HEK293 (cell line): ENCODE data around the gene ZNF521.

Experiments used
- CTCF ChIA-PET: fragments of 350-600 bp; formaldehyde crosslinking; extraction: SDS; loops from one replicate; lab custom pipeline; 2021; ENCODE audit warnings: antibody characterized with exemption; lab: Yijun Ruan, JAX
- POLR2A ChIA-PET: fragments of 300-600 bp; formaldehyde crosslinking; extraction: SDS; loops from one replicate; lab custom pipeline; 2020; ENCODE audit warnings: antibody characterized with exemption, inconsistent platforms; lab: Yijun Ruan, JAX
- H3K27ac ChIP-seq: fragments of 200-500 bp; sonication (Bioruptor generic); 2 replicates; pipeline ENCODE4 v1.5.1; 2014; ENCODE audit warnings: low read depth, low read length, control low read depth, inconsistent platforms; ENCODE audit errors: extremely low read depth
- H3K36me3 ChIP-seq, 2 experiments: fragments of 200-500 bp in 1 of 2; sonication (Bioruptor generic) in 1 of 2; 1 replicate in 1 of 2; 2 replicates in 1 of 2; pipeline ENCODE4 v1.5.1; 2014 to 2017; ENCODE audit warnings: inconsistent platforms in 2 of 2, low read length in 2 of 2; ENCODE audit not compliant: control insufficient read depth in 2 of 2, insufficient read depth in 1 of 2
- H3K4me1 ChIP-seq: fragments of 200-500 bp; sonication (Bioruptor generic); 2 replicates; pipeline ENCODE4 v1.5.1; 2014; ENCODE audit warnings: mild to moderate bottlenecking, low read length, inconsistent platforms; ENCODE audit not compliant: control insufficient read depth, insufficient read depth
- H3K4me3 ChIP-seq: 2 replicates; pipeline ENCODE4 v1.5.1; 2011; ENCODE audit warnings: low read depth, mild to moderate bottlenecking, control low read depth, low read length, moderate library complexity
- H3K9me3 ChIP-seq: fragments of 200-500 bp; sonication (Bioruptor generic); 2 replicates; pipeline ENCODE4 v1.5.1; 2014; ENCODE audit warnings: low read depth, low read length, inconsistent platforms; ENCODE audit not compliant: control insufficient read depth, insufficient read depth
- GLI2 ChIP-seq: fragments of 450-650 bp; formaldehyde crosslinking; IDR thresholded peaks from 2 replicates; pipeline ENCODE4; 2017; ENCODE audit warnings: missing biosample characterization, missing genetic modification characterization, low read depth, borderline replicate concordance
- PRDM10 ChIP-seq: fragments of 450-650 bp; formaldehyde crosslinking; IDR thresholded peaks from 2 replicates; pipeline ENCODE4 v1.5.1; 2016; ENCODE audit warnings: missing biosample characterization, missing genetic modification characterization
- ZBTB17 ChIP-seq: fragments of 450-650 bp; formaldehyde crosslinking; IDR thresholded peaks from 2 replicates; pipeline ENCODE4 v1.5.1; 2016; ENCODE audit warnings: missing biosample characterization, missing genetic modification characterization
- ZBTB48 ChIP-seq: fragments of 450-650 bp; formaldehyde crosslinking; IDR thresholded peaks from 2 replicates; pipeline ENCODE4 v1.5.1; 2016; ENCODE audit warnings: missing biosample characterization, missing genetic modification characterization
- ZEB2 ChIP-seq: fragments of 450-650 bp; formaldehyde crosslinking; IDR thresholded peaks from 2 replicates; pipeline ENCODE4 v1.5.1; 2016; ENCODE audit warnings: missing biosample characterization, missing genetic modification characterization
- ZNF16 ChIP-seq: fragments of 450-650 bp; formaldehyde crosslinking; IDR thresholded peaks from 2 replicates; pipeline ENCODE4 v1.5.1; 2016; ENCODE audit warnings: low read depth, missing biosample characterization, missing genetic modification characterization
- ZNF175 ChIP-seq: fragments of 450-650 bp; formaldehyde crosslinking; IDR thresholded peaks from 2 replicates; pipeline ENCODE4 v1.5.1; 2016; ENCODE audit warnings: missing biosample characterization, missing genetic modification characterization
- ZNF23 ChIP-seq: fragments of 450-650 bp; formaldehyde crosslinking; IDR thresholded peaks from 2 replicates; pipeline ENCODE4 v1.5.1; 2016; ENCODE audit warnings: missing biosample characterization, missing genetic modification characterization, borderline replicate concordance
- ZNF274 ChIP-seq, 2 experiments: fragments of 200-500 bp in 1 of 2; fragments of 450-650 bp in 1 of 2; sonication (Bioruptor generic) in 1 of 2; formaldehyde crosslinking in 1 of 2; IDR thresholded peaks; 2 replicates each; pipeline versions ENCODE4 v1.5.1 to v1.6.1; 2014 to 2016; ENCODE audit warnings: borderline replicate concordance in 1 of 2, inconsistent platforms in 1 of 2, low read length in 1 of 2, missing biosample characterization in 1 of 2, missing genetic modification characterization in 1 of 2
- ZNF350 ChIP-seq: fragments of 450-650 bp; formaldehyde crosslinking; IDR thresholded peaks from 2 replicates; pipeline ENCODE4 v1.5.0; 2017; ENCODE audit warnings: missing biosample characterization, mild to moderate bottlenecking, missing genetic modification characterization
- ZNF544 ChIP-seq: fragments of 450-650 bp; formaldehyde crosslinking; IDR thresholded peaks from 2 replicates; pipeline ENCODE4 v1.5.0; 2017; ENCODE audit warnings: missing biosample characterization, missing genetic modification characterization
- ZNF585B ChIP-seq: fragments of 450-650 bp; formaldehyde crosslinking; IDR thresholded peaks from 2 replicates; pipeline ENCODE4 v1.5.1; 2016; ENCODE audit warnings: missing biosample characterization, missing genetic modification characterization
- ZNF610 ChIP-seq: fragments of 450-650 bp; formaldehyde crosslinking; IDR thresholded peaks from 2 replicates; pipeline ENCODE4 v1.5.1; 2016; ENCODE audit warnings: missing biosample characterization, missing genetic modification characterization, borderline replicate concordance
- ZNF704 ChIP-seq: fragments of 450-650 bp; formaldehyde crosslinking; IDR thresholded peaks from 2 replicates; pipeline ENCODE4 v1.5.1; 2016; ENCODE audit warnings: missing biosample characterization, missing genetic modification characterization
- ZNF792 ChIP-seq: fragments of 450-650 bp; formaldehyde crosslinking; IDR thresholded peaks from 2 replicates; pipeline ENCODE4 v1.5.1; 2016; ENCODE audit warnings: missing biosample characterization, missing genetic modification characterization
- ZXDB ChIP-seq: fragments of 450-650 bp; formaldehyde crosslinking; IDR thresholded peaks from 2 replicates; pipeline ENCODE4 v1.5.1; 2016; ENCODE audit warnings: missing biosample characterization, missing genetic modification characterization
- TF ChIP-seq, protein P1 (sequence below): fragments of 450-650 bp; IDR thresholded peaks from 2 replicates; pipeline ENCODE4 v1.5.1; 2018; ENCODE audit warnings: missing biosample characterization, mild to moderate bottlenecking, missing genetic modification characterization
- TF ChIP-seq, protein P2 (sequence below): fragments of 450-650 bp; formaldehyde crosslinking; IDR thresholded peaks from 2 replicates; pipeline ENCODE4 v1.5.1; 2016; ENCODE audit warnings: missing biosample characterization, missing genetic modification characterization
- TF ChIP-seq, protein P3 (sequence below): fragments of 450-650 bp; formaldehyde crosslinking; IDR thresholded peaks from 2 replicates; pipeline ENCODE4 v1.5.1; 2017; ENCODE audit warnings: missing biosample characterization, missing genetic modification characterization
- TF ChIP-seq, protein P4 (sequence below): fragments of 450-650 bp; formaldehyde crosslinking; conservative IDR thresholded peaks from 2 replicates; pipeline ENCODE4 v1.5.1; 2016; ENCODE audit warnings: low read depth, missing biosample characterization, missing genetic modification characterization

ZNF521 gene

DNA sequence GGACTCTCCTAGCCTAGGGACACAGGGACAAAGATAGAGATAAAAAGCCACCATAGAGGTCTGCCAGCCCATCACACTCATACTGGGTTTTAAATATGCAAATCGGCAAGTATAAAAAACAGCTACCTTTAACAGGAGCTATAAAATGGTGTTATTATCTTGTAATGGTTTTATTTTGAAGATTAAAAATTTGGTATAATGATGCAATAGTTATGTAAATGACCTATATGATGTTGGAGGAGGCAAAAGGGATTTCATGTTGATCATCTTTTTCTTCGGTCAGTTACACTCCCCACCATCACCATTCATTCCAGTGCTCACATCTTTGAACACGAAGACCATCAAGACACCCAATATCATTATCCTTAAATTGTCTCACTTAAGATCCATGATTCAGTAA lies 11.2 kb downstream of the ZNF521 start:
- H3K36me3 ChIP-seq: no peaks in the 10 kb centered on the region
- ChIA-PET POLR2A (no interaction called here), CTCF (no interaction called here)
- no peak for TF ChIP-seq ZNF585B (tag by site-specific recombination)
- no peak for TF ChIP-seq ZNF23 (tag by site-specific recombination)
- TF ChIP-seq, protein P1, sequence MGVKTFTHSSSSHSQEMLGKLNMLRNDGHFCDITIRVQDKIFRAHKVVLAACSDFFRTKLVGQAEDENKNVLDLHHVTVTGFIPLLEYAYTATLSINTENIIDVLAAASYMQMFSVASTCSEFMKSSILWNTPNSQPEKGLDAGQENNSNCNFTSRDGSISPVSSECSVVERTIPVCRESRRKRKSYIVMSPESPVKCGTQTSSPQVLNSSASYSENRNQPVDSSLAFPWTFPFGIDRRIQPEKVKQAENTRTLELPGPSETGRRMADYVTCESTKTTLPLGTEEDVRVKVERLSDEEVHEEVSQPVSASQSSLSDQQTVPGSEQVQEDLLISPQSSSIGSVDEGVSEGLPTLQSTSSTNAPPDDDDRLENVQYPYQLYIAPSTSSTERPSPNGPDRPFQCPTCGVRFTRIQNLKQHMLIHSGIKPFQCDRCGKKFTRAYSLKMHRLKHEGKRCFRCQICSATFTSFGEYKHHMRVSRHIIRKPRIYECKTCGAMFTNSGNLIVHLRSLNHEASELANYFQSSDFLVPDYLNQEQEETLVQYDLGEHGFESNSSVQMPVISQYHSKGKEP (tag by site-specific recombination): no peak
- no peak for TF ChIP-seq ZNF350 (tag by site-specific recombination)
- no peak for TF ChIP-seq ZBTB17
- TF ChIP-seq ZNF544 (tag by site-specific recombination): no peak
- no peak for TF ChIP-seq GLI2 (tag by site-specific recombination)
- H3K9me3 ChIP-seq: no peaks in the 10 kb centered on the region
- H3K4me3 ChIP-seq: no peak overlapping the region
- H3K4me1 ChIP-seq: peaks cover 12% of the 10 kb centered on the region
- no peak overlapping the region for H3K27ac ChIP-seq

- Histone ChIP-seq H3K9me3 (no peaks in the 10 kb centered on the region), H3K27ac (no peak overlapping the region), H3K4me3 (no peak overlapping the region), H3K36me3 (no peaks in the 10 kb centered on the region), H3K4me1 (no peaks in the 10 kb centered on the region)
- CTCF ChIA-PET: no interaction called here
- TF ChIP-seq, protein P2, sequence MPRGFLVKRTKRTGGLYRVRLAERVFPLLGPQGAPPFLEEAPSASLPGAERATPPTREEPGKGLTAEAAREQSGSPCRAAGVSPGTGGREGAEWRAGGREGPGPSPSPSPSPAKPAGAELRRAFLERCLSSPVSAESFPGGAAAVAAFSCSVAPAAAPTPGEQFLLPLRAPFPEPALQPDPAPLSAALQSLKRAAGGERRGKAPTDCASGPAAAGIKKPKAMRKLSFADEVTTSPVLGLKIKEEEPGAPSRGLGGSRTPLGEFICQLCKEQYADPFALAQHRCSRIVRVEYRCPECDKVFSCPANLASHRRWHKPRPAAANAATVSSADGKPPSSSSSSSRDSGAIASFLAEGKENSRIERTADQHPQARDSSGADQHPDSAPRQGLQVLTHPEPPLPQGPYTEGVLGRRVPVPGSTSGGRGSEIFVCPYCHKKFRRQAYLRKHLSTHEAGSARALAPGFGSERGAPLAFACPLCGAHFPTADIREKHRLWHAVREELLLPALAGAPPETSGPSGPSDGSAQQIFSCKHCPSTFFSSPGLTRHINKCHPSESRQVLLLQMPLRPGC: no peak
- no peak for TF ChIP-seq ZNF274 (IDR thresholded peaks at IDR 0.05; ENCODE audit: low read length)
- no peak for TF ChIP-seq ZNF274 (tag by site-specific recombination; IDR thresholded peaks at IDR 0.05; ENCODE audit: borderline replicate concordance)
- no peak for TF ChIP-seq ZNF175
- TF ChIP-seq ZNF16 (tag by site-specific recombination): no peak
- TF ChIP-seq, protein P3, sequence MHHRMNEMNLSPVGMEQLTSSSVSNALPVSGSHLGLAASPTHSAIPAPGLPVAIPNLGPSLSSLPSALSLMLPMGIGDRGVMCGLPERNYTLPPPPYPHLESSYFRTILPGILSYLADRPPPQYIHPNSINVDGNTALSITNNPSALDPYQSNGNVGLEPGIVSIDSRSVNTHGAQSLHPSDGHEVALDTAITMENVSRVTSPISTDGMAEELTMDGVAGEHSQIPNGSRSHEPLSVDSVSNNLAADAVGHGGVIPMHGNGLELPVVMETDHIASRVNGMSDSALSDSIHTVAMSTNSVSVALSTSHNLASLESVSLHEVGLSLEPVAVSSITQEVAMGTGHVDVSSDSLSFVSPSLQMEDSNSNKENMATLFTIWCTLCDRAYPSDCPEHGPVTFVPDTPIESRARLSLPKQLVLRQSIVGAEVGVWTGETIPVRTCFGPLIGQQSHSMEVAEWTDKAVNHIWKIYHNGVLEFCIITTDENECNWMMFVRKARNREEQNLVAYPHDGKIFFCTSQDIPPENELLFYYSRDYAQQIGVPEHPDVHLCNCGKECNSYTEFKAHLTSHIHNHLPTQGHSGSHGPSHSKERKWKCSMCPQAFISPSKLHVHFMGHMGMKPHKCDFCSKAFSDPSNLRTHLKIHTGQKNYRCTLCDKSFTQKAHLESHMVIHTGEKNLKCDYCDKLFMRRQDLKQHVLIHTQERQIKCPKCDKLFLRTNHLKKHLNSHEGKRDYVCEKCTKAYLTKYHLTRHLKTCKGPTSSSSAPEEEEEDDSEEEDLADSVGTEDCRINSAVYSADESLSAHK (tag by site-specific recombination): no peak
- TF ChIP-seq ZEB2 (tag by site-specific recombination): no peak
- TF ChIP-seq ZNF610 (tag by site-specific recombination): no peak
- TF ChIP-seq PRDM10 (tag by site-specific recombination): no peak
- TF ChIP-seq ZNF792 (tag by site-specific recombination): no peak
- TF ChIP-seq ZNF704: no peak
- TF ChIP-seq, protein P4, sequence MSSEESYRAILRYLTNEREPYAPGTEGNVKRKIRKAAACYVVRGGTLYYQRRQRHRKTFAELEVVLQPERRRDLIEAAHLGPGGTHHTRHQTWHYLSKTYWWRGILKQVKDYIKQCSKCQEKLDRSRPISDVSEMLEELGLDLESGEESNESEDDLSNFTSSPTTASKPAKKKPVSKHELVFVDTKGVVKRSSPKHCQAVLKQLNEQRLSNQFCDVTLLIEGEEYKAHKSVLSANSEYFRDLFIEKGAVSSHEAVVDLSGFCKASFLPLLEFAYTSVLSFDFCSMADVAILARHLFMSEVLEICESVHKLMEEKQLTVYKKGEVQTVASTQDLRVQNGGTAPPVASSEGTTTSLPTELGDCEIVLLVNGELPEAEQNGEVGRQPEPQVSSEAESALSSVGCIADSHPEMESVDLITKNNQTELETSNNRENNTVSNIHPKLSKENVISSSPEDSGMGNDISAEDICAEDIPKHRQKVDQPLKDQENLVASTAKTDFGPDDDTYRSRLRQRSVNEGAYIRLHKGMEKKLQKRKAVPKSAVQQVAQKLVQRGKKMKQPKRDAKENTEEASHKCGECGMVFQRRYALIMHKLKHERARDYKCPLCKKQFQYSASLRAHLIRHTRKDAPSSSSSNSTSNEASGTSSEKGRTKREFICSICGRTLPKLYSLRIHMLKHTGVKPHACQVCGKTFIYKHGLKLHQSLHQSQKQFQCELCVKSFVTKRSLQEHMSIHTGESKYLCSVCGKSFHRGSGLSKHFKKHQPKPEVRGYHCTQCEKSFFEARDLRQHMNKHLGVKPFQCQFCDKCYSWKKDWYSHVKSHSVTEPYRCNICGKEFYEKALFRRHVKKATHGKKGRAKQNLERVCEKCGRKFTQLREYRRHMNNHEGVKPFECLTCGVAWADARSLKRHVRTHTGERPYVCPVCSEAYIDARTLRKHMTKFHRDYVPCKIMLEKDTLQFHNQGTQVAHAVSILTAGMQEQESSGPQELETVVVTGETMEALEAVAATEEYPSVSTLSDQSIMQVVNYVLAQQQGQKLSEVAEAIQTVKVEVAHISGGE: no peak
- TF ChIP-seq ZXDB (tag by site-specific recombination): no peak
- TF ChIP-seq ZBTB48: no peak
- POLR2A ChIA-PET: no interaction called here
Observed at GRCh38 chr18:25335676-25336075, 16.3 kb downstream of the ZNF521 start.
